Heart right ventricle (tissue), 16 donors: ENCODE results near the gene HMMR. TPM values are rescaled to one million over a fixed set of nuclear protein-coding genes. Genes with fewer than 3 reads are reported as not detected.
A peak's percentile ranks its signal among the peaks of the same experiment; 100 is the strongest.

Source experiments
- ATAC-seq, 8 donors: fragments of 200-7000 bp; cut with Tn5 transposase; one replicate each; pipeline ENCODE4 v1.9.1; 2020; ENCODE audit warnings: mild to moderate bottlenecking in 8 of 8, moderate library complexity in 8 of 8, moderate number of reproducible peaks in 1 of 8
- DNase-seq, 2 donors: peaks; one replicate each; pipeline ENCODE4 v3.0.0-alpha.2; 2020
- H3K27ac ChIP-seq, 10 donors: fragments of 200-600 bp; sonication (generic) in 2 of 10; one replicate each; pipeline versions ENCODE4 v1.5.0 to v1.8.0; 2020 to 2022; ENCODE audit warnings: mild to moderate bottlenecking in 3 of 10
- H3K27me3 ChIP-seq, 7 donors: fragments of 200-600 bp; one replicate each; pipeline ENCODE4 v1.8.0; 2021 to 2022; ENCODE audit warnings: mild to moderate bottlenecking in 2 of 7
- H3K36me3 ChIP-seq, 9 donors: fragments of 200-600 bp; sonication (generic) in 1 of 9; one replicate each; pipeline versions ENCODE4 v1.5.0 to v1.8.0; 2020 to 2022; ENCODE audit warnings: mild to moderate bottlenecking in 2 of 9
- H3K4me1 ChIP-seq, 9 donors: fragments of 200-600 bp; sonication (generic) in 1 of 9; one replicate each; pipeline versions ENCODE4 v1.5.0 to v1.8.0; 2020 to 2022; ENCODE audit warnings: mild to moderate bottlenecking in 4 of 9
- H3K4me3 ChIP-seq, 10 donors: fragments of 200-600 bp; sonication (generic) in 2 of 10; one replicate each; pipeline versions ENCODE4 v1.5.0 to v1.8.0; 2020 to 2022; ENCODE audit warnings: mild to moderate bottlenecking in 7 of 10, moderate library complexity in 2 of 10
- H3K9me3 ChIP-seq, 11 donors: fragments of 200-600 bp in 10 of 11; sonication (generic) in 2 of 11; one replicate each; pipeline versions ENCODE4 v1.5.0 to v1.8.0; 2013 to 2022; ENCODE audit warnings: mild to moderate bottlenecking in 2 of 11, control low read depth in 1 of 11, moderate library complexity in 1 of 11
- CTCF ChIP-seq, 9 donors: fragments of 200-600 bp; sonication (generic) in 2 of 9; IDR thresholded peaks; one replicate each; pipeline versions ENCODE4 v1.5.0 to v1.8.0; 2021 to 2022; ENCODE audit warnings: antibody characterized with exemption in 9 of 9, mild to moderate bottlenecking in 5 of 9, moderate library complexity in 1 of 9
- WGBS, 2 donors: extraction: QIAGEN DNeasy Blood & Tissue Kit; methylation state at CpG; one replicate each; pipeline ENCODE4 v1.1.7; 2013; ENCODE audit warnings: inconsistent platforms in 1 of 2; 5-methylcytosine and 5-hydroxymethylcytosine counted together
- intact Hi-C, 10 donors: fragments of 100-400 bp; cut with DNase I; formaldehyde crosslinking; loops; one replicate each; pipeline versions ENCODE4 v1.11.1 to v1.14.2; 2022
- polyA plus RNA-seq, 2 donors: library from polyadenylated mRNA; stranded (reverse); fragments of 200-250 nt; gene quantifications; one replicate each; pipeline ENCODE4 v1.2.3, GENCODE V29; 2013
- total RNA-seq, 10 donors: library from RNA; stranded (reverse); fragmentation: NEBNext Ultra II Directional in 3 of 10; extraction: Animal tissue kit (Norgen Biotek cat#: 25700) in 3 of 10; gene quantifications; one replicate each; pipeline versions ENCODE4 v1.2.1 to v1.2.4, GENCODE V29; 2021 to 2023
- donor health status: Arrhythmogenic right ventricular cardiomyopathy.
- donor health status: ischemic (EF 13 %, LVEDD 7.1; RV severe dilation, severe dysfunction).
- donor health status: healthy with polysubstance abuse.
- donor health status: DM: no; HTN: yes; CAD: no.
- donor health status: DM: no; HTN: no; CAD: no.
- donor health status: ischemic (EF 25% LVEDD 6.9; RV normal size, moderate dysfunction).
- donor health status: ischemic (EF 25% LVEDD 5.7; RV mildly dilated, moderate dysfunction).
- donor health status: healthy.
- donor health status: DM: yes; HTN: yes; CAD: no.
- donor health status: Ischemic cardiomyopathy.
- donor health status: ischemic (EF 35%, LVEDD 5.7; RV mildly dilated, moderate dysfunction).
- donor health status: nonischemic (EF 11% LVEDD 7.7; RV severe dilation, severe dysfunction).
- donor health status: DM: yes; HTN: yes; CAD: no.
- donor health status: PGD.
- donor health status: ischemic (EF 29% LVEDD 5.4; RV normal size, mild dysfunction).
- donor health status: nonischemic (EF 23%, LVEDD 6.1; RV moderate dilation, normal function).

The HMMR gene
- total and polyA plus RNA-seq, 12 donors, result 0.10 to 4.0 (median 0.47) TPM

- DNase-seq, result no peak
- H3K4me3 ChIP-seq, result no peak overlapping the region
- intact Hi-C loops, result no loop called here
- H3K4me1 ChIP-seq, result peaks cover 0 to 3% (median under 1%) of the 10 kb centered on the region in 9 donors
- WGBS, 2 donors, result 87 to 93% methylated on average over 3 of the region's 3 CpGs
- TF ChIP-seq CTCF (IDR thresholded peaks at IDR 0.05), result no peak
- no peaks in the 10 kb centered on the region for H3K27me3 ChIP-seq
- no peak for ATAC-seq
- no peaks in the 10 kb centered on the region for H3K9me3 ChIP-seq
- H3K36me3 ChIP-seq, result no peaks in the 10 kb centered on the region
- no peak overlapping the region for H3K27ac ChIP-seq
Measured at GRCh38 chr5:163497315-163497714, 36.9 kb downstream of the HMMR start.

GRCh38 chr5:163498886-163499285 lies 38.5 kb downstream of the HMMR start:
- no peak for DNase-seq
- Histone ChIP-seq H3K9me3 (no peaks in the 10 kb centered on the region), H3K4me1 (peaks cover 0 to 14% (median 9%) of the 10 kb centered on the region in 9 donors), H3K27ac (no peak overlapping the region), H3K36me3 (no peaks in the 10 kb centered on the region), H3K4me3 (no peak overlapping the region), H3K27me3 (no peaks in the 10 kb centered on the region)
- TF ChIP-seq CTCF (IDR thresholded peaks at IDR 0.05), result no peak
- intact Hi-C loops, result no loop called here
- ATAC-seq, result no peak
- 77 to 85% methylated on average over 1 of the region's 1 CpG for WGBS, 2 donors

GRCh38 chr5:163502521-163502920 lies 42.1 kb downstream of the HMMR start:
- H3K36me3 ChIP-seq, result no peaks in the 10 kb centered on the region
- no peaks in the 10 kb centered on the region for H3K9me3 ChIP-seq
- peak overlapping the region in 9 of 10 donors; percentile 59 to 90 (median 82) for H3K4me3 ChIP-seq
- peaks cover 3 to 35% (median 18%) of the 10 kb centered on the region in 9 donors for H3K4me1 ChIP-seq
- no peak for DNase-seq
- H3K27me3 ChIP-seq, result no peaks in the 10 kb centered on the region
- peak overlapping the region; percentile 14 to 99 (median 94) for H3K27ac ChIP-seq
- ATAC-seq, result no peak
- intact Hi-C loops, result loop anchor here in 4 of 10 donors (2.0 to 10.0 kb wide), 4 partner anchors 40 to 68 kb away; partner anchors contain the start of genes HMMR (in 2 of the 4), NUDCD2 (in 2 of the 4) and CCNG1 (in 1 of the 4)
- TF ChIP-seq CTCF (IDR thresholded peaks at IDR 0.05), result no peak
- 47% methylated on average over 8 of the region's 8 CpGs for WGBS, 2 donors

GRCh38 chr5:163503106-163504078 lies 43.0 kb downstream of the HMMR start:
- intact Hi-C loops, result loop anchor here in 7 of 10 donors (2.0 to 10.0 kb wide), 5 partner anchors 41 to 69 kb away; partner anchors contain the start of genes HMMR (in 4 of the 7), NUDCD2 (in 4 of the 7) and CCNG1 (in 3 of the 7)

More at GRCh38 chr5:163503106-163504078, 43.0 kb downstream of the HMMR start:
- Histone ChIP-seq H3K27ac (peak overlapping the region; percentile 88 to 99 (median 94)), H3K4me1 (peaks cover 6 to 43% (median 26%) of the 10 kb centered on the region in 9 donors), H3K36me3 (no peaks in the 10 kb centered on the region), H3K9me3 (no peaks in the 10 kb centered on the region), H3K27me3 (no peaks in the 10 kb centered on the region), H3K4me3 (peak overlapping the region; percentile 16 to 90 (median 81))
- 1% methylated on average over 17 of the region's 17 CpGs for WGBS, 2 donors
- DNase-seq, result peak; percentile 50 to 57
- TF ChIP-seq CTCF (IDR thresholded peaks at IDR 0.05), result peak in 8 of 9 donors; percentile 5 to 61 (median 36)
- peak in 6 of 8 donors; percentile 16 to 44 (median 28) for ATAC-seq
